IMR-90 (cell line): ENCODE measurements around the gene IL19. TPM values are rescaled to one million over a fixed set of nuclear protein-coding genes. Genes with fewer than 3 reads are reported as not detected.

Source experiments
- ATAC-seq: fragments of 200-7000 bp; cut with Tn5 transposase; 2 replicates; pipeline ENCODE4 v1.9.1; 2020; ENCODE audit warnings: low read depth, mild to moderate bottlenecking, moderate library complexity
- BruUV-seq: library from RNA; stranded (reverse); fragments of 400-500 nt; replicated peaks from 2 replicates; lab custom pipeline; 2021; lab: Mats Ljungman, UMichigan
- CTCF ChIA-PET: fragments of 300-600 bp; formaldehyde crosslinking; extraction: SDS; loops from one replicate; lab custom pipeline; 2021; ENCODE audit warnings: antibody characterized with exemption; lab: Yijun Ruan, JAX
- POLR2A ChIA-PET: fragments of 300-600 bp; sonication (Branson Sonifier 250); formaldehyde crosslinking; loops from one replicate; lab custom pipeline; 2022; ENCODE audit warnings: antibody characterized with exemption; ENCODE audit not compliant: unreplicated experiment; lab: Charles Lee
- DNase-seq: peaks from one replicate; pipeline ENCODE4 v3.0.0; 2013
- H2AFZ ChIP-seq: replicated peaks from 2 replicates; pipeline ENCODE3; 2013; ENCODE audit warnings: low read length, mild to moderate bottlenecking; ENCODE audit not compliant: poor library complexity
- H2AK5ac ChIP-seq: 2 replicates; pipeline ENCODE4 v1.6.1; 2013; ENCODE audit warnings: low read depth, low read length, inconsistent platforms
- H2AK9ac ChIP-seq: replicated peaks from 2 replicates; pipeline ENCODE3; 2013; ENCODE audit warnings: mild to moderate bottlenecking, low read depth, low read length, moderate library complexity; ENCODE audit not compliant: poor library complexity
- H2BK120ac ChIP-seq: 2 replicates; pipeline ENCODE4 v1.6.1; 2013; ENCODE audit warnings: low read depth, low read length, inconsistent platforms
- H2BK15ac ChIP-seq: 3 replicates; pipeline ENCODE4 v1.6.1; 2013; ENCODE audit warnings: low read depth, low read length, inconsistent platforms
- H2BK20ac ChIP-seq: 2 replicates; pipeline ENCODE4 v1.6.1; 2013; ENCODE audit warnings: low read depth, mild to moderate bottlenecking, inconsistent platforms, low read length, moderate library complexity
- H2BK5ac ChIP-seq: 2 replicates; pipeline ENCODE4 v1.6.1; 2013; ENCODE audit warnings: mild to moderate bottlenecking, low read depth, low read length, inconsistent platforms; ENCODE audit not compliant: poor library complexity, severe bottlenecking
- H3K14ac ChIP-seq: replicated peaks from 2 replicates; pipeline ENCODE4 v1.6.1; 2013; ENCODE audit warnings: low read depth, low read length, inconsistent platforms
- H3K18ac ChIP-seq: 2 replicates; pipeline ENCODE4 v1.6.1; 2013; ENCODE audit warnings: low read depth, low read length, control low read depth
- H3K23ac ChIP-seq: 2 replicates; pipeline ENCODE4 v1.6.1; 2013; ENCODE audit warnings: low read depth, low read length, inconsistent platforms
- H3K27ac ChIP-seq: 2 replicates; pipeline ENCODE4 v1.5.1; 2013; ENCODE audit warnings: mild to moderate bottlenecking, control low read depth, low read length; ENCODE audit not compliant: insufficient read depth
- H3K27me3 ChIP-seq: 2 replicates; pipeline ENCODE4 v1.6.1; 2013; ENCODE audit warnings: low read length; ENCODE audit not compliant: control insufficient read depth, insufficient read depth
- H3K36me3 ChIP-seq: 2 replicates; pipeline ENCODE4 v1.6.1; 2013; ENCODE audit warnings: low read length, mixed read lengths; ENCODE audit not compliant: control insufficient read depth, insufficient read depth
- H3K4ac ChIP-seq: 2 replicates; pipeline ENCODE4 v1.6.1; 2013; ENCODE audit warnings: low read depth, low read length, inconsistent platforms
- H3K4me1 ChIP-seq: 2 replicates; pipeline ENCODE4 v1.6.1; 2013; ENCODE audit warnings: low read length, mixed read lengths; ENCODE audit not compliant: control insufficient read depth, insufficient read depth
- H3K4me2 ChIP-seq: 2 replicates; pipeline ENCODE4 v1.6.1; 2013; ENCODE audit warnings: low read depth, mild to moderate bottlenecking, control low read depth, low read length, moderate library complexity
- H3K4me3 ChIP-seq: 2 replicates; pipeline ENCODE4 v1.5.1; 2013; ENCODE audit warnings: low read depth, mild to moderate bottlenecking, control low read depth, low read length, moderate library complexity; ENCODE audit not compliant: insufficient read depth
- H3K56ac ChIP-seq: 2 replicates; pipeline ENCODE4 v1.6.1; 2013; ENCODE audit warnings: low read length, inconsistent platforms; ENCODE audit not compliant: insufficient read depth; ENCODE audit errors: extremely low read depth
- H3K79me1 ChIP-seq, 2 experiments: 2 replicates each; pipeline ENCODE4 v1.6.1; 2013; ENCODE audit warnings: low read length in 2 of 2, inconsistent platforms in 1 of 2, low read depth in 1 of 2
- H3K9ac ChIP-seq: 2 replicates; pipeline ENCODE4 v1.6.1; 2013; ENCODE audit warnings: low read depth, low read length, control low read depth
- H3K9me1 ChIP-seq: 2 replicates; pipeline ENCODE4 v1.6.1; 2013; ENCODE audit warnings: low read length, inconsistent platforms; ENCODE audit not compliant: insufficient read depth
- H3K9me3 ChIP-seq: 2 replicates; pipeline ENCODE4 v1.6.1; 2013; ENCODE audit warnings: low read length; ENCODE audit not compliant: control insufficient read depth, insufficient read depth
- H4K20me1 ChIP-seq: 2 replicates; pipeline ENCODE4 v1.6.1; 2013; ENCODE audit warnings: low read length, inconsistent platforms; ENCODE audit not compliant: insufficient read depth
- H4K5ac ChIP-seq: 2 replicates; pipeline ENCODE4 v1.6.1; 2013; ENCODE audit warnings: mild to moderate bottlenecking, low read depth, low read length, control low read depth
- H4K8ac ChIP-seq, 2 experiments: 2 replicates each; pipeline ENCODE4 v1.6.1; 2013; ENCODE audit warnings: low read depth in 2 of 2, low read length in 2 of 2, control low read depth in 1 of 2, inconsistent platforms in 1 of 2
- H4K91ac ChIP-seq: 2 replicates; pipeline ENCODE4 v1.6.1; 2013; ENCODE audit warnings: low read depth, low read length, inconsistent platforms; ENCODE audit not compliant: insufficient read depth
- BHLHE40 ChIP-seq: fragments of 150-350 bp; IDR thresholded peaks from 2 replicates; pipeline ENCODE4 v1.6.1; 2016; ENCODE audit warnings: mild to moderate bottlenecking, low read depth, low read length
- CHD1 ChIP-seq: IDR thresholded peaks from 2 replicates; pipeline ENCODE4 v1.6.1; 2012; ENCODE audit warnings: low read depth, low read length, improper control_type of control experiment
- FOS ChIP-seq: fragments of 150-350 bp; IDR thresholded peaks from 2 replicates; pipeline ENCODE4 v1.6.1; 2016; ENCODE audit warnings: low read depth, low read length
- MAFK ChIP-seq: IDR thresholded peaks from 2 replicates; pipeline ENCODE4 v1.6.1; 2012; ENCODE audit warnings: low read depth, low read length, improper control_type of control experiment
- MAZ ChIP-seq: IDR thresholded peaks from 2 replicates; pipeline ENCODE4 v1.6.1; 2012; ENCODE audit warnings: low read depth, mild to moderate bottlenecking, low read length, improper control_type of control experiment, moderate library complexity, borderline replicate concordance
- MXI1 ChIP-seq: IDR thresholded peaks from 2 replicates; pipeline ENCODE4 v1.6.1; 2012; ENCODE audit warnings: low read depth, mild to moderate bottlenecking, low read length, moderate library complexity, borderline replicate concordance
- POLR2A ChIP-seq: IDR thresholded peaks from 2 replicates; pipeline ENCODE4 v1.6.1; 2012; ENCODE audit warnings: mild to moderate bottlenecking, low read depth, low read length
- RAD21 ChIP-seq: IDR thresholded peaks from 2 replicates; pipeline ENCODE4 v1.6.1; 2012; ENCODE audit warnings: low read length, improper control_type of control experiment
- RCOR1 ChIP-seq: IDR thresholded peaks from 2 replicates; pipeline ENCODE4 v1.6.1; 2012; ENCODE audit warnings: mild to moderate bottlenecking, low read length, improper control_type of control experiment; ENCODE audit not compliant: insufficient replicate concordance
- RFX5 ChIP-seq: IDR thresholded peaks from 2 replicates; pipeline ENCODE4 v1.8.0; 2012; ENCODE audit warnings: low read depth, mild to moderate bottlenecking, low read length, moderate library complexity
- SMC3 ChIP-seq: fragments of 150-350 bp; IDR thresholded peaks from 2 replicates; pipeline ENCODE4 v1.6.1; 2016; ENCODE audit warnings: low read depth, mild to moderate bottlenecking, antibody characterized with exemption, low read length, moderate library complexity
- WGBS, 2 experiments: methylation state at CpG; one replicate each; pipeline versions ENCODE4 v1.1.5 to v1.1.7; 2013; ENCODE audit warnings: missing lambda C conversion rate in 2 of 2; ENCODE audit not compliant: insufficient read length in 1 of 2; ENCODE audit errors: extremely low coverage in 2 of 2; 5-methylcytosine and 5-hydroxymethylcytosine counted together
- dilution Hi-C: fragments of 300-500 bp; cut with HindIII; formaldehyde crosslinking; loops from one replicate; pipeline ENCODE4 v1.14.3; 2018; ENCODE audit warnings: low sequenced_read_pairs; ENCODE audit not compliant: unreplicated experiment
- in situ Hi-C: fragments of 300-500 bp; cut with MboI; formaldehyde crosslinking; loops from 3 replicates; pipeline ENCODE4 v1.14.3; 2019; ENCODE audit warnings: low sequenced_read_pairs, inconsistent platforms, mixed read lengths
- intact Hi-C: fragments of 100-400 bp; cut with micrococcal nuclease; formaldehyde crosslinking; loops from 2 replicates; pipeline ENCODE4 v1.10.0; 2022
- polyA plus RNA-seq, 3 experiments: library from polyadenylated mRNA; depleted of rRNA; stranded (reverse); fragments of >200 nt; gene quantifications; 2 replicates each; pipeline ENCODE4 v1.2.3, GENCODE V29; 2012; ENCODE audit warnings: low replicate concordance in 1 of 3
- total RNA-seq: library from RNA; depleted of rRNA; stranded (reverse); fragments of >200 nt; gene quantifications from 2 replicates; pipeline ENCODE4 v1.2.3, GENCODE V29; 2012
- TF ChIP-seq, protein P1 (sequence below): conservative IDR thresholded peaks from 2 replicates; pipeline ENCODE4 v1.5.1; 2012; ENCODE audit warnings: mild to moderate bottlenecking, low read depth, low read length, improper control_type of control experiment
- TF ChIP-seq, protein P2 (sequence below): fragments of 150-350 bp; IDR thresholded peaks from 2 replicates; pipeline ENCODE4 v1.6.1; 2017; ENCODE audit warnings: mild to moderate bottlenecking, antibody characterized with exemption, low read length, low read depth
- TF ChIP-seq, protein P3 (sequence below): fragments of 150-350 bp; IDR thresholded peaks from 2 replicates; pipeline ENCODE4 v1.6.1; 2016; ENCODE audit warnings: low read depth, mild to moderate bottlenecking, low read length, moderate library complexity, borderline replicate concordance

Gene IL19
- total and polyA plus RNA-seq, 2 of the 4 experiments (the other 2 are of a cell fraction) = not detected

DNA sequence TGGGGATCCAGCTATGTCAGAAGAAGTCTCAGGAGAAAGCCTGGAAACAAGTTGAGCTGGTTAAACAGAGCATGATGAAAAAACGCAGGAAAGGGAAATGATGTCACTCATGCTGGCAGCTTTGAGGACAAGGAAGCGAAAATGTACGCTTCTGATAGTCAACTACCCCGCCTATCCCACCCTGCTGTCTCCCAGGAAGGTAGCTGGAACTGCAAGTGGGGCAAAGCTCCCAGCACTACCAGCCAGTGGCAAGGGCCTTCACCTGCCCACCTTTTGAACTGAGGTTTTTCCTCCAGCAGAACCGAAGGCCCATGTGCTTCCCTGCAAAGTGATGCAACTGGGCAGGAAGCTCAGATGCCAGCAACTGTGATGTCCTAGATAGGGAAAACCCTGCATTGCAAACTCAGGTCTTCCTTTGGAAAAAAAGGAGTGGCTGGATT lies 88.5 kb downstream of the IL19 start:
- H3K4me3 ChIP-seq = no peak overlapping the region
- no peak overlapping the region for H3K14ac ChIP-seq
- no peaks in the 10 kb centered on the region for H3K36me3 ChIP-seq
- no peak overlapping the region for H4K91ac ChIP-seq
- DNase-seq = no peak
- H3K56ac ChIP-seq = no peak overlapping the region
- in situ Hi-C loops = no loop called here
- no TSS peak for BruUV-seq
- no peak overlapping the region for H4K8ac ChIP-seq
- H3K27me3 ChIP-seq = peaks cover 14% of the 10 kb centered on the region
- dilution Hi-C loops = no loop called here
- H4K5ac ChIP-seq = no peak overlapping the region
- no peak overlapping the region for H2BK5ac ChIP-seq
- H2BK20ac ChIP-seq = no peak overlapping the region
- H3K4me1 ChIP-seq = peaks cover 2% of the 10 kb centered on the region; the same call in 1 of the 2 replicates
- no peaks in the 10 kb centered on the region for H3K9me3 ChIP-seq
- H2AK9ac ChIP-seq = no peak overlapping the region
- POLR2A ChIA-PET = no interaction called here
- ATAC-seq = no peak
- no peak overlapping the region for H3K23ac ChIP-seq
- H3K9me1 ChIP-seq = 0 out of 2 replicates have a peak, but pooled peaks cover 4% of the 10 kb centered on the region
- H2AFZ ChIP-seq = peak overlapping the region; percentile 73
- WGBS, 2 experiments = 65% methylated on average over 2 of the region's 5 CpGs; no CpG with 5 or more reads in 1 of the 2 experiments
- H4K20me1 ChIP-seq = no peaks in the 10 kb centered on the region
- no peak overlapping the region for H3K18ac ChIP-seq
- H3K4me2 ChIP-seq = no peak overlapping the region
- H3K79me1 ChIP-seq = no peaks in the 10 kb centered on the region
- no peak overlapping the region; the same call in 1 of the 2 replicates for H2AK5ac ChIP-seq
- TF ChIP-seq, protein P1, sequence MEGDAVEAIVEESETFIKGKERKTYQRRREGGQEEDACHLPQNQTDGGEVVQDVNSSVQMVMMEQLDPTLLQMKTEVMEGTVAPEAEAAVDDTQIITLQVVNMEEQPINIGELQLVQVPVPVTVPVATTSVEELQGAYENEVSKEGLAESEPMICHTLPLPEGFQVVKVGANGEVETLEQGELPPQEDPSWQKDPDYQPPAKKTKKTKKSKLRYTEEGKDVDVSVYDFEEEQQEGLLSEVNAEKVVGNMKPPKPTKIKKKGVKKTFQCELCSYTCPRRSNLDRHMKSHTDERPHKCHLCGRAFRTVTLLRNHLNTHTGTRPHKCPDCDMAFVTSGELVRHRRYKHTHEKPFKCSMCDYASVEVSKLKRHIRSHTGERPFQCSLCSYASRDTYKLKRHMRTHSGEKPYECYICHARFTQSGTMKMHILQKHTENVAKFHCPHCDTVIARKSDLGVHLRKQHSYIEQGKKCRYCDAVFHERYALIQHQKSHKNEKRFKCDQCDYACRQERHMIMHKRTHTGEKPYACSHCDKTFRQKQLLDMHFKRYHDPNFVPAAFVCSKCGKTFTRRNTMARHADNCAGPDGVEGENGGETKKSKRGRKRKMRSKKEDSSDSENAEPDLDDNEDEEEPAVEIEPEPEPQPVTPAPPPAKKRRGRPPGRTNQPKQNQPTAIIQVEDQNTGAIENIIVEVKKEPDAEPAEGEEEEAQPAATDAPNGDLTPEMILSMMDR = no peak
- no peak for TF ChIP-seq POLR2A
- no peak for TF ChIP-seq RCOR1
- no peak for TF ChIP-seq MAFK
- no peak for TF ChIP-seq BHLHE40
- TF ChIP-seq, protein P2, sequence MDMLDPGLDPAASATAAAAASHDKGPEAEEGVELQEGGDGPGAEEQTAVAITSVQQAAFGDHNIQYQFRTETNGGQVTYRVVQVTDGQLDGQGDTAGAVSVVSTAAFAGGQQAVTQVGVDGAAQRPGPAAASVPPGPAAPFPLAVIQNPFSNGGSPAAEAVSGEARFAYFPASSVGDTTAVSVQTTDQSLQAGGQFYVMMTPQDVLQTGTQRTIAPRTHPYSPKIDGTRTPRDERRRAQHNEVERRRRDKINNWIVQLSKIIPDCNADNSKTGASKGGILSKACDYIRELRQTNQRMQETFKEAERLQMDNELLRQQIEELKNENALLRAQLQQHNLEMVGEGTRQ = no peak
- no peak for TF ChIP-seq FOS
- no peak for TF ChIP-seq RFX5
- TF ChIP-seq, protein P3, sequence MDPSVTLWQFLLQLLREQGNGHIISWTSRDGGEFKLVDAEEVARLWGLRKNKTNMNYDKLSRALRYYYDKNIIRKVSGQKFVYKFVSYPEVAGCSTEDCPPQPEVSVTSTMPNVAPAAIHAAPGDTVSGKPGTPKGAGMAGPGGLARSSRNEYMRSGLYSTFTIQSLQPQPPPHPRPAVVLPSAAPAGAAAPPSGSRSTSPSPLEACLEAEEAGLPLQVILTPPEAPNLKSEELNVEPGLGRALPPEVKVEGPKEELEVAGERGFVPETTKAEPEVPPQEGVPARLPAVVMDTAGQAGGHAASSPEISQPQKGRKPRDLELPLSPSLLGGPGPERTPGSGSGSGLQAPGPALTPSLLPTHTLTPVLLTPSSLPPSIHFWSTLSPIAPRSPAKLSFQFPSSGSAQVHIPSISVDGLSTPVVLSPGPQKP = no peak
- TF ChIP-seq MXI1 = no peak
- TF ChIP-seq SMC3 = no peak
- TF ChIP-seq CHD1 = no peak
- TF ChIP-seq RAD21 = no peak
- no peak for TF ChIP-seq MAZ
- H2BK15ac ChIP-seq = no peak overlapping the region
- intact Hi-C loops = no loop called here
- no peak overlapping the region for H2BK120ac ChIP-seq
- H3K4ac ChIP-seq = no peak overlapping the region
- no peak overlapping the region for H3K27ac ChIP-seq
- CTCF ChIA-PET = interaction anchor here (1.1 kb wide), 1 partner anchor 27 kb away, joined by 3 read pairs; no protein-coding TSS in a partner anchor
- H3K9ac ChIP-seq = no peak overlapping the region
